Osteoblast (primary cell): ENCODE measurements around the gene OPN4. TPM values are rescaled to one million over a fixed set of nuclear protein-coding genes. Genes with fewer than 3 reads are reported as not detected.

Experiments used
- DNase-seq: peaks from one replicate; pipeline ENCODE4 v3.0.0; 2011; ENCODE audit warnings: low spot score, mixed read lengths; ENCODE audit not compliant: insufficient read length; ENCODE audit errors: missing footprints
- H2AFZ ChIP-seq: 2 replicates; pipeline ENCODE4 v1.6.0; 2011; ENCODE audit warnings: mild to moderate bottlenecking, low read length
- H3K27ac ChIP-seq: 2 replicates; pipeline ENCODE4 v1.5.1; 2011; ENCODE audit warnings: mild to moderate bottlenecking, low read depth, low read length, moderate library complexity
- H3K27me3 ChIP-seq: 2 replicates; pipeline ENCODE4 v1.6.0; 2012; ENCODE audit warnings: mild to moderate bottlenecking, control low read depth, inconsistent platforms, low read length, moderate library complexity; ENCODE audit not compliant: insufficient read depth
- H3K36me3 ChIP-seq: 2 replicates; pipeline ENCODE4 v1.5.1; 2011; ENCODE audit warnings: mild to moderate bottlenecking, low read length, control low read depth, moderate library complexity; ENCODE audit not compliant: insufficient read depth
- H3K4me1 ChIP-seq: 2 replicates; pipeline ENCODE4 v1.5.1; 2011; ENCODE audit warnings: mild to moderate bottlenecking, low read length, control low read depth, moderate library complexity; ENCODE audit not compliant: insufficient read depth
- H3K4me2 ChIP-seq: 2 replicates; pipeline ENCODE4 v1.6.0; 2011; ENCODE audit warnings: mild to moderate bottlenecking, low read length; ENCODE audit not compliant: insufficient read depth
- H3K4me3 ChIP-seq: fragments of 200-600 bp; sonication (generic); 3 replicates; pipeline ENCODE4 v1.5.1; 2012; ENCODE audit warnings: mild to moderate bottlenecking, low read length, inconsistent platforms; ENCODE audit not compliant: insufficient read depth
- H3K79me2 ChIP-seq: 2 replicates; pipeline ENCODE4 v1.6.0; 2012; ENCODE audit warnings: mild to moderate bottlenecking, low read length, control low read depth, inconsistent platforms; ENCODE audit not compliant: insufficient read depth
- H3K9me3 ChIP-seq: 2 replicates; pipeline ENCODE4 v1.5.1; 2011; ENCODE audit warnings: low read depth, low read length, control low read depth
- H4K20me1 ChIP-seq: 2 replicates; pipeline ENCODE4 v1.6.0; 2012; ENCODE audit warnings: mild to moderate bottlenecking, low read length, control low read depth; ENCODE audit not compliant: insufficient read depth
- total RNA-seq: library from RNA; depleted of rRNA; stranded (reverse); fragments of >200 nt; gene quantifications from 2 replicates; pipeline ENCODE4 v1.2.3, GENCODE V29; 2012
- TF ChIP-seq, protein P1 (sequence below): IDR thresholded peaks from 2 replicates; pipeline ENCODE4 v1.5.1; 2011; ENCODE audit warnings: mild to moderate bottlenecking, low read depth, low read length, moderate library complexity; ENCODE audit errors: extremely low read depth

The OPN4 gene
- total RNA-seq, 1 donor, result not detected

DNA sequence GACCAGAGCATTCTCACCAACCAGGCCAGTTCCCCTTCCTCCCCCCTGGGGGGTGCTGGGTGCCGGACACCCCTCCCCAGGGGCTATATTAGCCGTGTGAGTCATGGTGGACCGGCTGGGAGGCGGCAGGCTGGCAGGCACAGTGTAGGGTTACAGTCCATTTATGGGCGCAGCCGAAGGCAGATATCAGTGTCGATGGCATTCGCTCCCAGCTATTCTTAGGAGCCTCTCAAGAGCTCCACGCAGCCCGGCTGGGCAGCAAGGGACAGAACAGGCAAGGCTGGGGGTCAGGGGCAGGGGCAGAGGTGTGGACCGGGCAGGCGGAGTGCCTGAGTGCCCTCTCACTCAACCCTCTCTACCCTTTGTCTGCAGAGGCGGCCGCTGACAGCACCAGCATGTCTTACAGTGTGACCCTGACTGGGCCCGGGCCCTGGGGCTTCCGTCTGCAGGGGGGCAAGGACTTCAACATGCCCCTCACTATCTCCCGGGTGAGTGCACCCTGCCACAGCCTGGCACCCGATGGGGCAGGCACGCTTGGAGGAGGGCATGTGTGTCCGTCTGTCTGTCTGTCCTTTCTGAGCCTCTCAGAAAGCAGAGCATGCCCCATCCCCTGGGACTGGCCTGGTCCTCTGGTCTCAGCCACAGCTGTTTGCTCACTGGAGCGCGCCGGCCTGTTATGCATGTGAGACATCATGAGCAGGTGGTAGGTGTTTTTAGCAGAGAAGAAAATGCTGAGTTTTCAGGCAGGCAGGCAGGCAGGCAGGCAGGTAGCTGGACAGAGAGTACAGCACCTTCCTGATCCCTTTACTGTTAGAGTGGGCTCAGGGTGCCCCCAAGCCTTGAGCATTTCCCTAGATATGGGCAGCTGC is 14.2 kb downstream of the OPN4 start, which contains the start of gene LDB3:
TSS of gene LDB3 (plus strand) at position 215 of the 869 bp plus-strand sequence. CDS start at position 396, 181 bp downstream.
- DNase-seq, result peak; percentile 99
- Histone ChIP-seq H3K4me1 (peaks cover 18% of the 10 kb centered on the region), H2AFZ (peak within 1 kb of the TSS; percentile 74), H3K36me3 (no peaks in the 10 kb centered on the region), H3K79me2 (no peaks in the 10 kb centered on the region), H3K27me3 (no peaks in the 10 kb centered on the region), H3K9me3 (no peaks in the 10 kb centered on the region), H3K27ac (no peak within 1 kb of the TSS), H3K4me2 (peak within 1 kb of the TSS; percentile 9), H3K4me3 (peak within 1 kb of the TSS; percentile 42), H4K20me1 (no peaks in the 10 kb centered on the region)
- TF ChIP-seq, protein P1, sequence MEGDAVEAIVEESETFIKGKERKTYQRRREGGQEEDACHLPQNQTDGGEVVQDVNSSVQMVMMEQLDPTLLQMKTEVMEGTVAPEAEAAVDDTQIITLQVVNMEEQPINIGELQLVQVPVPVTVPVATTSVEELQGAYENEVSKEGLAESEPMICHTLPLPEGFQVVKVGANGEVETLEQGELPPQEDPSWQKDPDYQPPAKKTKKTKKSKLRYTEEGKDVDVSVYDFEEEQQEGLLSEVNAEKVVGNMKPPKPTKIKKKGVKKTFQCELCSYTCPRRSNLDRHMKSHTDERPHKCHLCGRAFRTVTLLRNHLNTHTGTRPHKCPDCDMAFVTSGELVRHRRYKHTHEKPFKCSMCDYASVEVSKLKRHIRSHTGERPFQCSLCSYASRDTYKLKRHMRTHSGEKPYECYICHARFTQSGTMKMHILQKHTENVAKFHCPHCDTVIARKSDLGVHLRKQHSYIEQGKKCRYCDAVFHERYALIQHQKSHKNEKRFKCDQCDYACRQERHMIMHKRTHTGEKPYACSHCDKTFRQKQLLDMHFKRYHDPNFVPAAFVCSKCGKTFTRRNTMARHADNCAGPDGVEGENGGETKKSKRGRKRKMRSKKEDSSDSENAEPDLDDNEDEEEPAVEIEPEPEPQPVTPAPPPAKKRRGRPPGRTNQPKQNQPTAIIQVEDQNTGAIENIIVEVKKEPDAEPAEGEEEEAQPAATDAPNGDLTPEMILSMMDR, result no peak

DNA sequence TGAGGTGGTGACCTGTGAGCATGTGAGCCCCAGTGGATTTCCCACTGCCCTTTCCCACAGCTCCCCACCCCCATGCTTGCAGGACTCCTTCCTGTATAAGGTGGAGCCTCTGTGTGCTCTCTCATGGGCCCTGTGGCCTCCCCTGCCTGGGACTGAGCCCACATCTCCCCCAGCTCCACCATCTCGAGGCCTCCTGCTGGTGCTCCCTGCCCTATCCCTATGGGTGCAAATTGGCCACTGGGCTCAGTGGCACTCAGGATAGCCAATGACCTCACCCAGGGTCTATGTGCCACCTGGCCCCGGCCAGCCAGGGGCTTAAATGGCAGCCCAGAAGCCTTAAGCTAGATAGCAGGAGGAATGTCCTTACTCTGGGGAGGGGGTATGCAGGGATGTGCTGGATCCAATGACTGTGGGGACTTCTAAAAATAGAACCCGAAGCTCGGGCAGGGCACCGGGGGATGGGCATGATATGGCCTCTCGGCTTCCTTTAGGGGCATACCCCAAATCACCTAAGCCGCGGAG is 16.0 kb downstream of the OPN4 start:
- H3K79me2 ChIP-seq, result no peaks in the 10 kb centered on the region
- no peak for DNase-seq
- TF ChIP-seq, protein P1, result no peak
- no peaks in the 10 kb centered on the region for H4K20me1 ChIP-seq
- no peaks in the 10 kb centered on the region for H3K36me3 ChIP-seq
- H3K4me1 ChIP-seq, result peaks cover 18% of the 10 kb centered on the region
- no peak overlapping the region for H2AFZ ChIP-seq
- H3K4me2 ChIP-seq, result no peak overlapping the region
- no peak overlapping the region for H3K27ac ChIP-seq
- no peak overlapping the region for H3K4me3 ChIP-seq
- no peaks in the 10 kb centered on the region for H3K9me3 ChIP-seq
- H3K27me3 ChIP-seq, result no peaks in the 10 kb centered on the region

DNA sequence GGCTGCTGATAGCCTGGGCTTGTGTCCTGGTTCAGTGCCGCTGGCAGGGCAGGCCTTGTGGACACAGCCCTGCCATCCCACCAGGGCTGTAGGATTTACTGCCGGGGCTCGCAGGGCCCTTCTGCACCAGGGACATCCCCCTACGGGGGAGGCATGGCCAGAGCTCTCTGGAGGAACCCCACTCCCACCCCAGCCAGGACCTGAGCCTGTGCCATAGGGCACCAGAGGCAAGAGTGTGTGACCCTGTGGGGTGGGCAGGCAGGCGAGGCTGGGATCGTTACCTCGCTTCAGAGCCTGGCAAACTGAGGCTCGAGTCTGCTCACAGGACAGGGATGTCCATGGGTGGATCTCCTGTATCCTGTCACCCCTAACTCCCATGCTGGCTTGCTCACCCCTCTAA is 16.5 kb downstream of the OPN4 start:
- H3K27me3 ChIP-seq, result no peaks in the 10 kb centered on the region
- H3K36me3 ChIP-seq, result no peaks in the 10 kb centered on the region

More for the DNA sequence above, 16.5 kb downstream of the OPN4 start:
- H3K4me3 ChIP-seq, result no peak overlapping the region
- TF ChIP-seq, protein P1, result no peak
- H3K4me2 ChIP-seq, result no peak overlapping the region
- H3K9me3 ChIP-seq, result no peaks in the 10 kb centered on the region
- no peak overlapping the region for H2AFZ ChIP-seq
- H3K79me2 ChIP-seq, result no peaks in the 10 kb centered on the region
- H3K4me1 ChIP-seq, result peaks cover 18% of the 10 kb centered on the region
- no peaks in the 10 kb centered on the region for H4K20me1 ChIP-seq
- H3K27ac ChIP-seq, result no peak overlapping the region
- DNase-seq, result no peak
